ENCODE measurements around the gene PDGFB.
A peak's percentile ranks its signal among the peaks of the same experiment; 100 is the strongest.
"Not testable (repeated sequence)": the region's sequence is repeated elsewhere in the genome, so short reads cannot be mapped to it uniquely, and the experiment has no call there.

The PDGFB gene

GRCh38 chr22:39223091-39223710 is 21.6 kb downstream of the PDGFB start:
- no peak for DNase-seq

DNA sequence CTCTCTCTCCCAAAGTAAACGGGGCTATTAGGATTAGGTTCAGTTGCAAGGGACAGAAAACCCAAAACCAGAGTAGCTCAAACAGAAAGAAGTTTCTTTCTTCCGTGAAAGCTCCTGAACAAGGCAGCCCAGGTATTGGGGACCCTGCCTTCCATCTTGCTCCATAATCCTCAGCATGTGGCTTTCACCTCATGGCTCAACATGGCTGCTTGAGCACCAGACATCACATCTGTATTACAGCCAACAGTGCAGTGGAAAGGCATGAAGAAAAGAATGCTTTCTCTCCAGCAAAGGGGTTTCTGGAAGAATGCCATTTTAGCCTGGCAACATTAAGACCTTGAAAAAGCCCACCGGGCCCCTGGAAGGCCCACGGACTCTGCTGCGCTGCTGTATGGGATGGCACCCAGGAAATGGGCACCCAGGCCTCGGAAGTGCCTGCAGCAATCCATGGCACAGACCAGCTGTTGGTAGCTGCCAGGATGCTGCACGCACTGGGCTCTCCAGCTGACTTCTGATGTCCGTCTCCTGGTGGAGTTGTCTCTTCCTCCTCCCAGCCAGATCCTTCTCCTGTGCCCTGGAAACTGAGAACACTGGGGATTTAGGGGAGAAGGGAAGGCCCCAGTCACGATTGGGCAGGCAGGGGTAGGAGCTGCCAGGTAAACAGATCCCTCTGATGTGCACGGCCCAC is 22.6 kb downstream of the PDGFB start:
- DNase-seq, result no peak

GRCh38 chr22:39220890-39221850 is 23.6 kb downstream of the PDGFB start:
- peak; percentile 64 for DNase-seq

DNA sequence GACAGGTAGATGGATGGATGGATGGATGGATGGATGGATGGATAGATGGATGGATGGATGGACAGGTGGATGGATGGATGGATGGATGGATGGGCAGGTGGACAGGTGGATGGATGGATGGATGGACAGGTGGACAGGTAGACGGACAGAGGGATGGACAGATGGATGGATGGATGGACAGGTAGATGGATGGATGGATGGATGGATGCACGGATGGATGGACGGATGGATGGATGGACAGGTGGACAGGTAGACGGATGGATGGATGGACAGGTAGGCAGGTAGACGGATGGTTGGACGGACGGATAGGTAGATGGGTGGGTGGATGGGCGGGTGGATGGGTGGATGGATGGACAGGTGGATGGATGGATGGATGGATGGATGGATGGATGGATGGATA is 24.3 kb downstream of the PDGFB start:
- DNase-seq, result no peak

GRCh38 chr22:39219071-39220039 is 25.4 kb downstream of the PDGFB start:
- no peak for DNase-seq

DNA sequence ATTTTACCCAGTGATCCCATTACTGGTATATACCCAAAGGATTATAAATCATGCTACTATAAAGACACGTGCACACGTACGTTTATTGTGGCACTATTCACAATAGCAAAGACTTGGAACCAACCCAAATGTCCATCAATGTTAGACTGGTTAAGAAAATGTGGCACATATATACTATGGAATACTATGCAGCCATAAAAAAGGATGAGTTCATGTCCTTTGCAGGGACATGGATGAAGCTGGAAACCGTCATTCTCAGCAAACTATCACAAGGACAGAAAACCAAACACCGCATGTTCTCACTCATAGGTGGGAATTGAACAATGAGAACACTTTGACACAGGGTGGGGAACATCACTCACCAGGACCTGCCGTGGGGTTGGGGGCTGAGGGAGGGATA is 26.4 kb downstream of the PDGFB start:
- not testable (repeated sequence) for DNase-seq

GRCh38 chr22:39216143-39216490 is 28.7 kb downstream of the PDGFB start:
- DNase-seq, result no peak

GRCh38 chr22:39215426-39216142 is 29.2 kb downstream of the PDGFB start:
- no peak for DNase-seq

DNA sequence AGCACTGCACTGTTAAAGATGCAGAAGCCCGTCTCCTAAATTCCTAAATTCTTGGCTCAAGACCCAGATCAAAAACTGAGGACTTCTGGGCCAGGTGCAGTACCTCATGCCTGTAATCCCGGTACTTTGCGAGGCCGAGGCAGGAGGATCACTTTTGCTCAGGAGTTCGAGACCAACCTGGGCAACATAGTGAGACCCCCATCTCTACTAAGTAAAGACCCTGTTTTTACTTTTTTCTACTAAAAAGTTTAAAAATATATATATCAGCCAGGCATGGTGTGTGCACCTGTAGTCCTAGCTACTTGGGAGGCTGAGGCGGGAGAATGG is 29.7 kb downstream of the PDGFB start:
- no peak for DNase-seq

DNA sequence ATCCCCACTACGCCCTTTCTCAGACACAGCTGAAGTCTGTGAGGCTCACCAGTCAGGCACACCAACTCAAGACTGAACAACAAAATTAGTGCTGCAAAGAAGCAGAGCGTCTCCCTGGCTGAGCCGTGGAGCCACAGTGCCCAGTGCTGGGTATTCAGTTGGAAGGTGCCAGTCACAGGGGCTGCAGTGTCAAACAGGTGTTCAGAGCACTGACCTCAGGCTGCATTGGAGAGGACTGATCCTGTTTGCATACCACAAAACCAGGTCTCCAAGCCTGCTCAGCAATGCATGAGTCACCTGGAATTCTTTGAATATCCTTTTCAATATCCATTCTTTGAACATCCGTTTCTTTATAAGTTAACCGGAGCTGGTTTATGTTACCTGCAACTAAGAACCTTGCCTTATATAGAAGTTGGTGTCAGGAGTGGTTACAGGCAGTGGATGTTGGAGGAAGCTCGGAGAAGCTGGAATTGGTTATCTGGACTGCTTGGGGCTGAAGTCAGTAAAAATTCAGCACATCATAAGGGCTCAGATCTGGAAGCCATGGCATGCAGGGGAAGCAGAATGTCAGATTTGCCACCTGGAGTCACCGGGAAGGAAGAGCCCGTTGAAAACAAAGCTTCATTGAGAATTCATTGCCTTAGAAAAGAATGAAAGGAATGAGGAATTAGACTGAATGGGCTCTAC is 30.3 kb downstream of the PDGFB start:
- peak; percentile 36 for DNase-seq

- DNase-seq, result no peak
These were observed 30.8 kb downstream of the PDGFB start for GRCh38 chr22:39214006-39214382.

- DNase-seq, result peak; percentile 87
These were observed 31.9 kb downstream of the PDGFB start for GRCh38 chr22:39212721-39213376.

GRCh38 chr22:39209756-39210155 is 35.0 kb downstream of the PDGFB start:
- DNase-seq, result no peak

DNA sequence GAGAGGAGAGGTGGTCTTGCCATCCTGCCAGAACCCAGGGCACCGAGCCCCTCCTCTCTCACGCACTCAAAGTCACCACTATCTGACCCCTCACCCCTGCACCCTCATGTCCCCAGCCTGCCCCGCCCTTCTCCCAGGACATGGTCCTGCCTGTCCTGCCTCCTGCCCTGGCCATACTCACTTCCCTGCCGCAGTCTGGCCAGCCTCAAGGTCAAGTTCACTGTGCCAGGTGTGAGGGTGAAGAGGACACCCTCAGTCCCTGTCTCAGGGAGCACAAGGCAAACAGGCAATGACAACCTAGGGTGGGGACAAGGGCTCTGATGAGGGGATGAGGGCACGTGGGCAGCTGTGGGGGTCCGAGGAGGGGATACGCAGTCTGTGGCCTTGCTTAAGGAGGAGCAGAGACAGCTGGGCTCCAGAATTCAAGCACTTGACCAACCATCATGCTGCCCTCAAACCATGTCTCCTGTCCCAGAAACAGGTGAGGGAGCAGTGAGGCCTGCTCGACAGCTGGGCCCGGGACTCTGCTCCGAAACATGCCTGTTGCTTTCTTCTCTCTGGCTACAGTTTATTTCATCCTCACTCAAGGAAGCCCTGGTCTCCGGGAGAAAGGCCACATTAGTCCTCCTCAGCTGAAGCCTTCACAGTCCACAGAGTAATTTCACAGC is 36.6 kb downstream of the PDGFB start:
- DNase-seq, result no peak

DNA sequence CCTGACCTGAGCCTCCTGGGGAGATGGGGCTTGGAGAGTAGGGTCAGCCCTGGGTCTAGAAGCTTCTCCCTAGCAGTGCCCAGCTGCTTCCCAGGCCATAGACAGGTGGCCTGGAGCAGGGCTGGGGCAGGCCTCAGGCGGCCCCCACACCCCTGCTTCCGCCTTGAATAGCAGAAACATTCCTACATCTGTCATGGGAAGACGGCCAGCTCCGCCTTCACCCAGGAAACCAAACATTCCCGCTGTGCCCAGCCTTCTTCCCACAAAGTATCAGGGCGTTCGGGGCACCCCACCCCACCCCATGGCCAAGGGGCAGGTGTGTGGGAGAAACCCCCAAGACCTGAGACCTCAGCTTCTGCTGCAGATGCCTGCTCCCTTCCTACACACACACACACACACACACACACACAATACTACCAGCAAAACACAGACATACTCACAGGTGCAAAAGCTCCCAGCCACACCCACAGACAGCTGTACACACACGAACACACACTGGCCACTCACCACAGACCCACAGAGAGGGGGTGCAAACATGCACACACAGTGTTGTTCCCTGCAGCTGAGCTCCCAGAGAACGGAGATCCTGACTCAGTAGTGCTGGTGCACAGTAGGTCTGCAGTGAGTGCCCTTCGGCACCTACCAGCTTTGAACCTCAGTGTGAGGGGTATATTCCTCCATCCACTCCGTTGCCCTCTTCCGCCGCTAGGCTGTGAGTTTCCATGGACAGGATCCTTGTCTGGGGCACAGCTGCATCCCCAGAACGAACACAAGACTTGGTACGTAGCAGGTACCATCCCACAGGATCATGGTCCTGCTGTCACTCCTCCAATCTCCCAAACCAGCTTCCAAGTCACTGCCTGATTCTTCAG is 37.4 kb downstream of the PDGFB start:
- DNase-seq, result peak; percentile 66

GRCh38 chr22:39206491-39206890 is 38.3 kb downstream of the PDGFB start:
- no peak for DNase-seq

- DNase-seq, result peak; percentile 61
These were observed 39.3 kb downstream of the PDGFB start for GRCh38 chr22:39205344-39206021.

DNA sequence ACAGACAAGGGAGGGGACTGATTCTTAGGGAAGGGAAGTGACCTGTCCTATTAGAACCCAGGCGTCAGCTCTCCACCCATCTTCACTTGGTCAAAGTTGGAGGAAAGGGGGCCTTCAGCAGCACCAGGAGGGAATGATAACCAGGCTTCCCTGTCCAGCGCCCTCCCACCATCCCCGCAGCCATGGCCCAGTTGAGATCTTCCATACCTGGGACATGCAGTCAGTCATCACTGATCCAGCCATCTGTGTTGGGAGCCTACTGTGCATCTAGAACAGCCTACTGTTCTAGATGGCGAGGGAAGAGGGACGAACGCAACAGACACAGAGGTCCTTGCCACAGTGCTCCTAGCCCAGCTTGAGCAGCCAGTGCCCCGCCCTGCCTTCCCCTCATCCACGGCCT is 40.6 kb downstream of the PDGFB start:
- DNase-seq, result no peak

DNA sequence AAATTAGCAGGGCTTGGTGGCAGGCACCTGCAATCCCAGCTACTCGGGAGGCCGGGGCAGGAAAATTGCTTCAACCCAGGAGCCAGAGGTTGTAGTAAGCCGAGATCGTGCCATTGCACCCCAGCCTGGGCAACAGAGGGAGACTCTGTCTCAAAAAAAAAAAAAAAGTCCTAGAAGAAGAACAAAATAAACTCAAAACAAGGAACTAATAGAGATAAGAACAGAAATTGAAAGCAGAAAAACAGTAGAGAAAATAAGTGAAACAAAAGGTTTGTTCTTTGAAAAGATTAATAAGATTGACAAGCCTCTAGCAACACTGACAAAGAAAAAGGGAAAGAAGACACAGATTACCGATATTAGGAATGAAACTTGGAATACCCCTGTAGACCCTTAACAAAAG is 47.2 kb downstream of the PDGFB start:
- DNase-seq, result no peak
